Activated CD8-positive, alpha-beta memory T cell treated with anti-CD3 and anti-CD28 coated beads for 4 hours (primary cell): ENCODE results near the gene WDR86.

ENCODE experiments used
- DNase-seq, 2 donors: peaks; one replicate each; pipeline ENCODE4 v3.0.0-alpha.2; 2020; ENCODE audit warnings: low read depth in 2 of 2

Gene WDR86

DNA sequence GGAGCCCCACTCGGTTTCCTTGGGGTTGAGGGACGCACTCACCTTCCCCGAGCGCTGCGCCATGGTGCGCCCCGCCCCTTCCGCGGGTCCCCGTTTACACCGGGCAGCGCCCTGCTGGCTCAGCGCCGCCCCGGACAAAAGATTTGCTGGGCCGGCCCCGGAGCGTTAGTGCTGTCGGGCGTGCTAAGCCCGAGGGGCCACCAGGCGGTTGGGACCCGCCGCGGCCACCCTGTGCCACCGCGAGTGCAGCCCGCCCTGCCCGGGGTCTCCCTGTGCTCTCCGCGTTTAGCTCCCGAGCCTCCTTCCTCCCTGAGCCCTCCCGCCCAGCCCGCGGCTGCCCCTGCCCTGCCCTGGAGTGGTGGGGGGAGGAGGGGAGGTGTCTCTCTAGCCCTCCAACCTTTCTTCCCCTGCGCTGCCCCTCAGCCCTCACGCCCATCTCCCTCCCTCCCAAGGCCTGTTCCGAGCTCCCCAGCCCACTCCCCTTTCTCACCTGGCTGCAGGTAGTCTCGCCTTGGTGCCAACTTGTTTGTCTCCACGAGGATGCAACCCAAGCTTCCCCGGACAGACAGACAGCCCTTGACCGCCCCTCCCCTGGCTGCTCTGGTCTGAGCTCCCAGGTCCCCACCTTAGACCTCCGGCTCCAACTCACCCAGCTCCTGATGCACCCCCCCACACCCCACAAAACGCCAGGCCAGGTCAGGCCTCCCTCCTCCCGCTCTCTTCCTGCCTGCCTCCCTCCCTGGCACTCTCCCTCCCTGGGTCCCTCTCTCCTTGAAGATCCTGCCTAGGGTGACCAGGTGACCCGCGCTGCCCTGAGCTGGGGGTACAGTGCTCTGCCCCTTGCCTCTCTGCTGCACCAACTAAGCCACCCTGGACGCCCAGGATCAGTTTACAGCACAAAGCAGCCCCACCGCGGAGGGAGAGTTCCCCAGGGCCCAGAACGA is 30.3 kb upstream of the WDR86 start, which contains the start of gene CRYGN:
CRYGN (minus strand) TSS at position 287 of the 944 bp plus-strand sequence; CDS start at position 63, 224 bp downstream.
- DNase-seq: no peak

DNA sequence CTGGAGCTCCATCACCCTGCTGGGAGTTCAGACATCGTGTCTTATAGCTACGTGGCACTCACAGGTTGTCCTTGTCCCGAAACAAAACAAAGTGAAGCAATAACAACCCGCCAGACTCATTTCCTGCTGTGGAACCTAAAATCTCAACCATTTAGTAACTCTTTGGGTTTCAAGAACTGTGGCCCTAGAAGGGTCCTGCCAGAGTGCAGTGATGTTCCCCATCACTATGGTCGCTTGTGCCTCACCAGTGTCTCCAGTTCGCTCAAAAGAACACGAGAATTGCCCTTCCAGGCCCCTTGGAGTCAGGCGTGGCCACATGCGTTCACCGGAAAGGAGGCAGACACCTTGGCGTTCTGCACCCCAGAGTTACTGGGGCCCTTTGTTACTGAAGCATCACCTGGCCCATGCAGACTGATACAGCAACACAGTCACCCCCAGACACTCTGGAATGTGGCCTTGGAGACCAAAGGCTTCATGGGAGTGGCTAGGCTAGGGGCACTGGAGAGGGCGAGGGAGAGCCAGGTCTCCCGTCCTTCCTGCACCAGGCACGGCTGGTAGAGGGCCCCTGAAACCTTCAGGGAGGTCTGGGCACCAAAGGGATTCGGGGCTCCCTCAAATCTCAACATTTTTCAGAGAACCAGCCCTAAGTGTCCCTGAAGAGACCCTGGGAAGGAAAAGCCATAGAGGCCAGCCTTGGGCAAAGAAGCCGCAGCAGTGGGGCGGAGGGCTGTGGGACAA is 29.2 kb upstream of the WDR86 start:
- DNase-seq: no peak

DNA sequence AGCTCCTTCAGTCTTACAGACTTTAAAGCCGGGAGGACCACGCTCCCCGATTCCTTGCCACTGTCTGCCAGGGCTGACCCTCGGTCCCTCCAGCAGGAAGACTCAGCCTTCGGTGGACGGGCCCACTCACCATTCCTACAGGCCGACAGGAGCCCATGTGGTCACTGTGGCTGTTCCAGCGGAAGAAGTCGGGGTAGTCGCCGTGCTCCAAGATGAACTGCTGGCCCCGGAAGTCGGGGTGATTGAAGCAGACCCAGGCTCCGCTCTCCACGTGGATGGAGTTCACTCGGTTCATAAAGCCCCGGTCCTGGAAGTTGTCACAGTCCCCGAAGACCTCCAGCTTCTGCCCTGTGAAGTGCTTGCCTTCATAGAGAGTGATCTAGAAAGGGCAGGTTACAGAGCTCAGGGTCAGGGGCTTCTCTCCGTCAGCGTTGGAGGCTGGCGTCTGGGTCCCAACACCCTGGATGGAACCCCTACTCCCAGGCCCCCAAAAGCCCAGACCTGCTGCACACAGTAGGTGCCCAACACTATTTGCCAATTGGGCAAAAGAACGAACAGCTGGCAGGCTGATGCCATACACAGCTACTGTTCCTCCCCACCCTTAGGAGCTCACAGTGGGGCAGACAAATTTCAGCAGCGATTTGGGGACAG is 28.2 kb upstream of the WDR86 start:
- no peak for DNase-seq

DNA sequence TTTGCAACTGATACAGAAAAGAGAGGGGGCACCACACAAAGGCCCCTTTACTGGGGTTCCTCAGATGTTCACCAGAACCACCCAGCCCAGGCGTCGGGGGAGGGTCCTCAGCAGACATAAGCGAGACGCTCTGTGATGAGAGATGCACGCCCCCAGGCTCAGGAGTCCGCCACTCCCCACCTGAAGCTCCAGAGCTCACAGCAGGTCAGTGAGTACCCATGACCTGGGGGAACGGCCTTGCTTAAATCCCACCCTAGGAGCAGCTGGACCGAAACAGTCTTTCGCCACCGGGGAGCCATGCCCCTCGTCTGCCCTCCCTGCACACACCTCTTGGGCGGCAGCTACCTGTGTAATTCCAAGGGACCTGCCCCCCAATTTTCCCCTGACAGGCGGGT is 27.3 kb upstream of the WDR86 start:
- DNase-seq: no peak

DNA sequence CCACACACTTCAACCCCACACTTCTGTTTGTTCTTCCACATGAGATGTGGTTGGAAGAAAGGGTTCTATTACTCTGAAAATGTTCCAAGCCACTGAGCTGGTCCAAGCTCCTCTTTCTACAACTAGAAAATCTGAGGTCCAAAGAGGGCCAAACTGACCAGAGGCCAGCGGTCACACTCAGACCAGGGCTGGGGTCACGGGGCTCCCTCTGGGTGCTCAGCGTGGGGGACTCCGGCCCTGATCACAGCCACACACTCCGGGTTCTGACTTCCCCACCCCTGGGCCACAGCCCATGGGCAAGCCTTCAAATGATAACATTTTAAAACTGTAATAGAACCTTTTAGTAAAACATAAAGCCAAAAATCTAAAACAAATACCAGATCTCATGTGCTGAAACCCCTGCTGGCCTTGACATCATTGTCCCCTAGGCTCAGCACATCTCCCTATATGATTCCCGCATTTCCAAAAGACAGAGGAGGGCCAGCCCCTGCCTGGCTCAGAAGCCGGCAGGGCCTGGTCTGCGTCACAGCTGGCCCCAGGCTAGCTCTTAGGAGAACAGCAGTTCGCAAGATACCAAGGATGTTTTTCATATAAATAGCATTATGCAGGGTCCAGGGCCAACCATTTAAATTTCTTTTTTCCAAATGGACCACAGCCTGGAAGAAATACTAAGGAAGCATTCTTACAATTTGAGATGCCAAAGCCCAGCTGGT is 26.8 kb upstream of the WDR86 start:
- DNase-seq: no peak

DNA sequence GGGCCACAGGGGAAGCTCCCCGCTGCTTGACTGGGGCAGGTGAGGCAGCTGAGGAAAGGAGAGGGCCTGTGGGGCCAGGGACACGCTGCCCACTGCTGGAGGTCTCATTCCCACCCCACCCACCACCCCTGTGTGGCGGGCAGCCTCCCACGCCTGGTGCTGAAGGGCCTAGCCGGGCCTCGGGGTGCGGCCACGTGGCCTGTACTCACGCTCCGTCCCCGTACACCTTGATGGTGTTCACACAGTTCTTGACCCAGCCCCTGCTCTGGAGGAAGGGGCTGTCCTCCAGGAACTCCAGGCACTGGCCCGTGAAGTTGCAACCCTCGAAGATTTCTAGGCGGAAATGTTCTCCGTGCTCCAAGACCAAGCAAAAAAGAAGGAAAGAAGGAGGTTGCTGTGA is 26.1 kb upstream of the WDR86 start:
- DNase-seq: no peak

DNA sequence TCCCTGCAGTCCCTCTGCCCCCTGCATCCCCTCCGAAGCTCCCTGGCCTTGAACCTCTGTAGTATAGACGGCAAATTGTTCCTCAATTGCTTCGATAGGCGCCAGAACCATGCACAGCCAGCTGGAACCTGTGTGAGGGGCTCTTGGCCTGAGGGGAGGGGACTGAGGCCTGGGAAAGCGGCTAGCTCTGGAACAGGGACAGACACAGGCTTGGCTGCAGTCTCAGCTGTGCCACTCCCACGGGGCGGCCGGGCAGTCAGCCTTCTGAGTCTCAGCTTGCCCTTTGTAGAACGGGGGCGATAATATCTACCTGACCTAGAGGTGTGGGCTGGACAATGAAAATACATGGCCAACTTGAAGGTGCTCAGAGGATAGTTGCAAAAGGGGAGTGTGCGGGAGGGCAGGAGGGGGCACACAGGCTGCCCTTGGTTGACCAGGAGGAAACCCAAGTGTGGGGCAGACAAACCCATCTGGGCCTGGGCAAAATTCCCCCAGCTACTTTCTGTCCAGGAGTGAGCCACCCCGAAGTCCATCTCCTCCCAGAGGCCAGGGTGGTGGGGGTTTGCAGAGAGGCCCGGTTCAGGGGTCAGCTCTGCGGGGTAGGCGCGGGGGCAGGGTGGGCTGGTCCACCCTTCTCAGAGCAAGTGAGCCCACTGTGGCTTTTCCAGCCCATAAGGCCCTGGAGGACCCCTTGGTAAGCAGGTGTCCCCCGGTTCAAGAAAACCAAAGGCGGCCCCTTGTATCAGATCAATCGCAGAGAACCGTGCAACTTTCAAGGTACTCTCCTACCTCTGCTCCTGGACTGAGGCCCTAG is 25.5 kb upstream of the WDR86 start:
- no peak for DNase-seq

DNA sequence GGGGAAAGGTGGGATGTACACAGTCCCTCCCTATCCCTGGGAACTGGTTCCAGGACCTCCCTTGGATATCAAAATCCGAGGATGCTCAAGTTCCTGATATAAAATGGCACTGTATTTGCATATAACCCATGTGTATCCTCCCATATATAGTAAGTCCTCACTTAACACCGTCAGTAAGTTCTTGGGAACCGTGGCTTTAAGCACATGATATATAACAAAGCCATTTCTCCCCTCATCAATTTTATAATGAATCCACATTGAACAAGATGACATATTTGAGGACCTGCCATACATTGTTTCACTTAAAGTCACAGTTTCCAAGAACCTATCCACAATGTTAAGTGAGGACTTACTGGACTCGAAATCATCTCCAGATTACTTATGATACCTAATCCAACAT is 24.7 kb upstream of the WDR86 start:
- DNase-seq: no peak

DNA sequence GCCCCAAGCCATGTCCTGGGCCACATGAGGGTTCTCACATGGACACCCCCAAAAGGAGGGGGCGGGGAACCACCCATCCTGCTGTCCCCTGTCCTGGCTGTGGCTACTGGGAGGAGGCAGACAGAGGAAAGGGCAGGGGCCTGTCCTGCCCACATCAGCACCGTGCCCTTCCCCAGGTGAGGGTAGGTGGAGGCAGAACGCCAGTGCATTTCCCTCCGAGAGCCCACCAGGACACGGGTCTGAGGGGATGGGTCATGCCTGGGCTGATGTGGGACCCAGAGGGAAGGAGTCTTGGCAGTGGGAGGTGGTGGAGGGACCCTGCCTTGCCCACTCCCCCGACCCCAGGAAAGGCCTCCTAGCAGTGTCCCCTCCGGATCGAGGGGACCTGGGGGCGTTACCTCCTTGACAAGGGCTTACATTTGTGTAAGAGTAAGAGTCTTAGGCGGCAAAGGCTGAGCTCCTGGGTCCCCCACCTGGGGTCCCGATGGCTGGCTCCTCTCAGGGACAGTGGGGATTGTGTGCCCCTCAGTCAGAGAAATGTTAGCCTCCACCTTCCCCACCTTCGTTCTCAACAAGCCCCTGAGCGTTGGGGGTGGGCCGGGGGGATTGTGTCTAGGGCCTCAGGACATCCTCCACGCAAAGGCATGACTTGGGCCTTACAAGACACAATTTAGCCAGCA is 24.0 kb upstream of the WDR86 start:
- DNase-seq: no peak

DNA sequence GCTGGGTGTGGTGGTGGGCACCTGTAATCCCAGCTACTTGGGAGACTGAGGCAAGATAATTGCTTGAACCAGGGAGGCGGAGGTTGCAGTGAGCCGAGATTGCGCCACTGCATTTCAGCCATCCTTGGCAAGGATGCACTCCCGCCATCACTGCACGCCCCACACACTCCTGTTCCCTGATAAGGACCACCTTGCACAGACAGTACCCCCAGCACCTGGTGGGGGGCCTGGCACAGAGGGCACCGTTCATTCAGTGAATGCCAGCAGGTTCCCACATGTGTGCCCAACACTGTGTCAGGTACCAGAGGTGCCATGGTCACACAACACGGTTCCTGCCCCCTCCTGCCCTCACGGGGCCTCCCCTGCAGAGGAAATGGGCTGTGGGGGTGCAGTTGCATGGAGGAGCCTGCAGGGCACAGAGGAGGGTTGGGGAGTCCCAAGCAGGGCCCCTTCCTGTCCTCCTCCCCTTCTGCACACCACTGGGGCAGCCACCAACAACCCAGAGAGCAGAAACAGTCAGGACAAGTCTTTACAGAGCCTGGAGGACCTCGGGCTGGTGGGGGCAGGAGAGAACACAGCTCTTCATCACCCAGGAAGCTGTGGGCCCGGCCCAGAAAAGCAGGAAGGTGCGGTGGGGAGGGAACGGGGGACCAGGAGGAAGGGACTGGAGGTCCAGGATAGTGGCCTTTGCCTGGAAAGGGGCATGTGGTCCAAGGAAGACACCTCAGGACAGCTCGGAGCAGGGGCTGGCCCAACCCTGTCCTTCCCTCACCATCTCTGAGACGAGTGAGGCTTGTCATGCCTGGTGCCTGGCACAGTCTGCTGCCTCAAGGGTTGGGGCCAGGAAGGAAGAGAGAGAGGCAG is 23.1 kb upstream of the WDR86 start:
- no peak for DNase-seq

DNA sequence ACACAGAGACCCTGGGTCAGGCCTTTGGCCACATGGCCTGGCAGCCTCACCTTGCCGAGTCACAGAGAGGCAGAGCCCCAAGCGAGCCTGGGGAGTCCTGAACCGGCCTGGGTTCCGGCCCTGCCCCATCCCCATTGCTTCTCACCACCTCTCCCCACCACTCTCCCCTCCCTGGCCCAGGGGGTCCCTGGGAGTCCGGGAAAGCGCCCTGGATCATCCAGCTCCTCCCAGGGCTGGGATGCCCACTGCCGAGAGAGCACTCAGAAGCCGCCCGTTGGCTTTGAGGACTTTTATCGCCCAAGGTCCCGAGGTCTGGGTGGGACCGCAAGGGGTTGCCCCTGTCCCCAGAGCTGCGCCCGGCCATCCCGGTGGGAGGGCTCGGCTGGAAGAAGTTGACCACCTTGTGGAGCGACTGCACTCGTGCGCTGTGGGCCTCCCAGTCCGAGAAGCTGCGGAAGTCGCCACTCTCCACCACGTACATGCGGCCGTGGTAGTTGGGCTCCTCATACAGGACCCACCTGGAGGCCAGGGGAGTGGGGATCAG is 22.0 kb upstream of the WDR86 start:
- no peak for DNase-seq

DNA sequence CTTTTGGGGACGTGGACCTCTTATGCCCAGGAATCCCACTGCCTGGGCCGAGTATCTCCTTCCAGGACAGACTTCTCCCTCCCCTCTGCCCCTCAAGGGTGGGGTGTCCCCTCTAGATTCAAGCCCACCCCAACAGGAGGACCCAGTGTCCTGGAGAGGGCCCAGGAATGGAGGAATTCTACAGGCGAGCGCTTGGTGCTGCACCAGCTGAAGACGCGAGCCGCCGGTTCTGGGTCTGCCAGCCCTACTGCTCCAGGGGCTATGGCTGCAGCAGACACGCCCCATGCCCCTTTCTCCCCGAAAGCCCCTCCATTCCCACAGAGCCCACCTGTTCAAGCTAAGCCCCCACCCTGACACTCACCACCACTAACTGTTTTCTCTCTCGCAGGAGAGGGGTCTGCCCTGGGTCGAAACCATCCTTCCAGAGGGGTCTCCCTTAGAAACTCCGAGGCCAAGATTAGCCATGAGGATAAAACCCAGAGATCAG is 21.5 kb upstream of the WDR86 start:
- no peak for DNase-seq

DNA sequence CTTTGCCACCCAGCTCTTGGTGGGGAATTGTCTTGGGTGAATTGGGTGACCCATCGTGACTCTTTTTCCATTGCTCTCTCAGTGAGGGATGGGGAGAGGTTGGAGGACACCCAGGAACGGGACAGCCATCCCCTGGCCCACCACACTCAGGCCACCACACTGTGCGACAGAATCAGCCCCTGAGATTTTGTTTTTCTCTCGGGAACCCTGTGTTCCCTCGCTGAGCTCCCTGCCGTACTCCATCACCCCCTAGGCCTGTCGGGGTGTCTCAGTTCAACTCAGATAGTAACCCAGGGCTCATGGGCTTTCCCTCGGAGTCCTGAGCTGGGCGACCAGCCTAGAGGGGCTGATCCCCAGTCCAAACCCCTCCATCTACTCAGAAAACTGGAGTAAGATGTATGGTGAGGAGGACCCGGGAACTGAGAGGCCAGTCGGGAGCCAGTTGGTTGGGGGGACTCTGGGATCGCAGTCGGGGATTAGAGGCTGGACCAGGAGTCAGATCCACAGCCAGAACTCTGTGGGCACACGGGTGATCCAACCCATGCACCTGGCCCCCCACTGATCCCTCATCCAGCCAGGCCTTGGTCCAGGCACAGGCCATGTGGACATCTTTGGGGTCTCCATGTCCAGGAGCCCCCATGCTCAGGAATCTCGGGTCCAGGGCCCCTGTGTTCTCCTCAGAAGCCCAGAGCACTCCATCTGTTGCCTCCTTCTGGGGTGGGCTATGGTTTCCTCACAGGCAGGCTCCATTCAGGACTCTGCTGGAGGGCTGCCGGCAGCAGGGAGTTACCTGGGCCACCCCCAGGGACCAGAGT is 20.8 kb upstream of the WDR86 start:
- no peak for DNase-seq

DNA sequence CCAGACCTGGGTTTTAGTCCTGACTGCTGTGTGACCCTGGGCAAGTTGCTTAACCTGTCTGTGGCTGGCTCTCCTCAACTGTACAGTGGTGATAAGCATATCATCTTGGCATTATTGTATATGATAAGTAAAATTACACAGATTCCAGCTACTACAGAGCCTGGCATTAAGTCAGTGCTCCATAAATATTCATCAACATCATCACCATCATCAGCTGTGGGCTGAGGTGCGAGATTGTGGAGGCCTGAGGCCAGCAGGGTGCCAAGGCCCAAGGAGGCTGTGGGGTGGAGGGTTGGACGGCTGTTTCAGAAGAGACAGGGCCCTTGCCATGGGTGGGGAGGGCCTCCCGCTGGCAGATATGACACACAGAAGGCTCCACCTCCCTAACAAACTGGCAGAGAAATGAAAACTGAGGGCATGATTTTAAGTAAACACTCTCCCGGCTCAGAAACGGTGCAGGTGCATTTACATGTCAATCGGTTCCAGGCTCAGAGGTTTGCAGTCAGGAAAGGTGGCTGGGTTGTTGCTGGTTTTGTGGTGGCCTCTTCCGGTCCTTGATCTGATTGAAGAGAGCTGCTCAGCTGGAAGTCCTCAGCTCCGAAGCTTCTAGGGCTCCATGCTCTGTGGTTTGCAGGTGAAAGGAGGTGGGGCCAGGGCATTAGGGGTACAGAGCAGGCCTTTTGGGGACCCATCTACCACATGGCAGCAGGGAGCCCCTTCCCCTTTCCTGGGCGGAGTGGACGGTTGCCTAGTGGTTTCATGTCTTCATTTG is 19.9 kb upstream of the WDR86 start:
- no peak for DNase-seq

DNA sequence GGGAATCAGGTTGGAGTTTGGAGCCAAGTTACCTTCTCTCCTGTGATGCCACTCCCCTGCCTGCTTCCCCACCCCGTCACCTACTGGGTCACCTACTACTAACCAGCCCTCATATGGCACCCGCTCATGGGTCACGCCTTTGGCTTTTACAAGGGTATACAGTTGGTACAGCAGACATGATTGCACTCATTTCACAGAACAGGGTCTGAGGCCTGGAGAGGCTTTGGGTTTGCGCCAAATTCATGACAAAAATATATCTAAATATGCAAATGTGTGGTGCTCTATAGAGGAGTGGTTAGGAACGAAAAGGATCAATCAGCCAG is 19.4 kb upstream of the WDR86 start:
- no peak for DNase-seq

DNA sequence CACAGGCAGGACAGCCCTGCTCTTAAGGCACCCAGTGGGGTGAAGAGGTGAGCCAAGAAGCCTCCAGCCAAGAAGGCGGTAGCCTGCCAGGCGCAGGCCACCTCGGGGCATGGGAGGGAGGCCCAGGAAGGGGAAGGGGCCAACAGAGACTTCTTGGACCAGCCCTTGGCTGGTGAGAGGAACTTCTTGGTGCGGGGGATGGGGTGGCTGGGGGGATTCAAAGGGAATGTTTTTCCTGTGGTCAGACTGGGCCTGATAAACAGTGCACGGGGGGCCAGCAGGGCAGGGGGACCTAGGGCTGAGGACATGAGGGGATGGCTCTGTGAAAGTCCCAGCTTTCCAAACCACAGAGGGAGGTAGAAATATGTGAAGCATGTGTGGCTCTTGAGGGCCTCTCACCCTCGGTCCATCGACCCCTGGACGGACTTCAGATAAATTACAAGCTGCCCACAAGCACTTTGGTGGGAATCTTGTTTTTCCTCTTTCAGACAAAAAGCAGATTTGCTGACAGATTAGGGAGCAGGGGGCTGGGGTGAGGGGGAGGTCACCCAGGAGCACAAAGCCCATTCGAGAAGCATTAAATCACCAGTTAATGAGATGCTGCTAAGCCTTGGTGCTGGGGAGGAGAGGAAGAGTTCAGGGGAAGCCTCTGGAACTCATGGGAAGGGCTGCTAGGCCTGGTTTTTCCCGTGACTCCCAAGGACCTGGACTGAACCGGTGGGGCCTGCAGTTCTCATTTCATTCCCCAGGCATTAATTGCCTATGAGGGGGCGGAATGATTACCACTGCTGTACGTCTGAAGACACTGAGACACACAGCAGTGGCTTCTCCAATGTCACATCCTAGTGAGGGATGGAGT is 18.8 kb upstream of the WDR86 start:
- DNase-seq: no peak
